NCI-H2227 (cell line): ENCODE measurements around the gene GPR152.

Experiments used
- DNase-seq: peaks from one replicate; lab custom pipeline; 2025; ENCODE audit not compliant: unreplicated experiment; lab: John Stamatoyannopoulos, UW

Gene GPR152

GRCh38 chr11:67452141-67452952 is at the start of gene GPR152:
Gene GPR152, minus strand, starts transcription at chr11:67452729. Its CDS starts 5 bp downstream, at chr11:67452724.
- no peak for DNase-seq

GRCh38 chr11:67501854-67502253 is 49.3 kb upstream of the GPR152 start:
- no peak for DNase-seq

GRCh38 chr11:67500831-67501715 is 48.5 kb upstream of the GPR152 start:
- DNase-seq = no peak

GRCh38 chr11:67500484-67500821 is 47.9 kb upstream of the GPR152 start:
- DNase-seq = no peak

GRCh38 chr11:67499808-67500483 is 47.4 kb upstream of the GPR152 start:
- DNase-seq = no peak

- DNase-seq = no peak
These were observed 46.0 kb upstream of the GPR152 start for GRCh38 chr11:67498544-67498972.

- DNase-seq = no peak
These were observed 45.2 kb upstream of the GPR152 start for GRCh38 chr11:67497656-67498291.

GRCh38 chr11:67496113-67496512 is 43.6 kb upstream of the GPR152 start:
- DNase-seq = no peak

- no peak for DNase-seq
These were observed 42.9 kb upstream of the GPR152 start for GRCh38 chr11:67495234-67496005.

GRCh38 chr11:67494371-67495233 is 42.1 kb upstream of the GPR152 start:
- no peak for DNase-seq

GRCh38 chr11:67493548-67494370 is 41.2 kb upstream of the GPR152 start:
- no peak for DNase-seq

GRCh38 chr11:67492801-67493547 is 40.4 kb upstream of the GPR152 start:
- no peak for DNase-seq

GRCh38 chr11:67492069-67492727 is 39.7 kb upstream of the GPR152 start:
- no peak for DNase-seq

- DNase-seq = no peak
These were observed 38.9 kb upstream of the GPR152 start for GRCh38 chr11:67491276-67492068.

- no peak for DNase-seq
These were observed 38.2 kb upstream of the GPR152 start for GRCh38 chr11:67490727-67491065.

GRCh38 chr11:67489885-67490726 is 37.6 kb upstream of the GPR152 start:
- DNase-seq = no peak
